ENCODE results near the gene SEC11C.

DNA sequence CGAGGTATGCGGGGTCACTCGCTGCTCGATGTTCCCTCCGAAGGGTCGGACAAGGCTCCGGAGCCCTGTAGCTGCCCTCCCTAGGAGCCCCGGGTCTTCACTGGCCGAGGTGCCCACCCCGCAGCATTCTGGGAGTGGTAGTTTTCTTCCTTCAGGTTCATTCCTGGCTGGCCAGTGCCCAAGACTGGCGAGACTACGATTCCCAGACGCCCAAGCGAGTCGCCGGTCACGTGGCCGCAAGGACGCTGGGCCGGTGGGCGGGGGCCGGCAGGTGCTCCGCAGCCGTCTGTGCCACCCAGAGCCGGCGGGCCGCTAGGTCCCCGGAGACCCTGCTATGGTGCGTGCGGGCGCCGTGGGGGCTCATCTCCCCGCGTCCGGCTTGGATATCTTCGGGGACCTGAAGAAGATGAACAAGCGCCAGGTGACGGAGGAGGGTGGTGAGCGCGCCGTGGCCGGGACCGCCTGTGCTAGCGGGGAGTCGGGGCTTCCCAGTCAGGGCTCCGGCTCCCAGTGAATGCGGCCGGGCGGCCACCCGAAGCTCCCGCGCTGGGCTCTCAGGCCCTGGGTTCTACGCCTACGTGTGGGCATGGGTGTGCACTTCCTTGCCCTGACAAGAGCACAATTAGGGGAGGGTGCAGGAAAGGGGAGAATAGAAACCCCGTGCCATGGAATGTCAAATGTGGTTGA is at the start of gene SEC11C:
- no peak for TF ChIP-seq PATZ1 (CRISPR knock-in tag; IDR thresholded peaks at IDR 0.05; ENCODE audit: borderline replicate concordance)
- TF ChIP-seq, protein P1, sequence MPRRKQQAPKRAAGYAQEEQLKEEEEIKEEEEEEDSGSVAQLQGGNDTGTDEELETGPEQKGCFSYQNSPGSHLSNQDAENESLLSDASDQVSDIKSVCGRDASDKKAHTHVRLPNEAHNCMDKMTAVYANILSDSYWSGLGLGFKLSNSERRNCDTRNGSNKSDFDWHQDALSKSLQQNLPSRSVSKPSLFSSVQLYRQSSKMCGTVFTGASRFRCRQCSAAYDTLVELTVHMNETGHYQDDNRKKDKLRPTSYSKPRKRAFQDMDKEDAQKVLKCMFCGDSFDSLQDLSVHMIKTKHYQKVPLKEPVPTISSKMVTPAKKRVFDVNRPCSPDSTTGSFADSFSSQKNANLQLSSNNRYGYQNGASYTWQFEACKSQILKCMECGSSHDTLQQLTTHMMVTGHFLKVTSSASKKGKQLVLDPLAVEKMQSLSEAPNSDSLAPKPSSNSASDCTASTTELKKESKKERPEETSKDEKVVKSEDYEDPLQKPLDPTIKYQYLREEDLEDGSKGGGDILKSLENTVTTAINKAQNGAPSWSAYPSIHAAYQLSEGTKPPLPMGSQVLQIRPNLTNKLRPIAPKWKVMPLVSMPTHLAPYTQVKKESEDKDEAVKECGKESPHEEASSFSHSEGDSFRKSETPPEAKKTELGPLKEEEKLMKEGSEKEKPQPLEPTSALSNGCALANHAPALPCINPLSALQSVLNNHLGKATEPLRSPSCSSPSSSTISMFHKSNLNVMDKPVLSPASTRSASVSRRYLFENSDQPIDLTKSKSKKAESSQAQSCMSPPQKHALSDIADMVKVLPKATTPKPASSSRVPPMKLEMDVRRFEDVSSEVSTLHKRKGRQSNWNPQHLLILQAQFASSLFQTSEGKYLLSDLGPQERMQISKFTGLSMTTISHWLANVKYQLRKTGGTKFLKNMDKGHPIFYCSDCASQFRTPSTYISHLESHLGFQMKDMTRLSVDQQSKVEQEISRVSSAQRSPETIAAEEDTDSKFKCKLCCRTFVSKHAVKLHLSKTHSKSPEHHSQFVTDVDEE (CRISPR knock-in tag; IDR thresholded peaks at IDR 0.05) = peak; percentile 81
- peak; percentile 94 for TF ChIP-seq SNAI2 (CRISPR knock-in tag; IDR thresholded peaks at IDR 0.05)
- TF ChIP-seq, protein P2, sequence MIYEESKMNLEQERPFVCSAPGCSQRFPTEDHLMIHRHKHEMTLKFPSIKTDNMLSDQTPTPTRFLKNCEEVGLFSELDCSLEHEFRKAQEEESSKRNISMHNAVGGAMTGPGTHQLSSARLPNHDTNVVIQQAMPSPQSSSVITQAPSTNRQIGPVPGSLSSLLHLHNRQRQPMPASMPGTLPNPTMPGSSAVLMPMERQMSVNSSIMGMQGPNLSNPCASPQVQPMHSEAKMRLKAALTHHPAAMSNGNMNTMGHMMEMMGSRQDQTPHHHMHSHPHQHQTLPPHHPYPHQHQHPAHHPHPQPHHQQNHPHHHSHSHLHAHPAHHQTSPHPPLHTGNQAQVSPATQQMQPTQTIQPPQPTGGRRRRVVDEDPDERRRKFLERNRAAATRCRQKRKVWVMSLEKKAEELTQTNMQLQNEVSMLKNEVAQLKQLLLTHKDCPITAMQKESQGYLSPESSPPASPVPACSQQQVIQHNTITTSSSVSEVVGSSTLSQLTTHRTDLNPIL (CRISPR knock-in tag; IDR thresholded peaks at IDR 0.05; ENCODE audit: low read depth) = no peak
- TF ChIP-seq ZFP30 (CRISPR knock-in tag; IDR thresholded peaks at IDR 0.05) = no peak
